KG1 (cell line): ENCODE measurements around the gene PDLIM3.
"Not testable (repeated sequence)": the region's sequence is repeated elsewhere in the genome, so short reads cannot be mapped to it uniquely, and the experiment has no call there.

Experiments used
- DNase-seq: peaks from one replicate; lab custom pipeline; 2025; lab: John Stamatoyannopoulos, UW

The PDLIM3 gene

DNA sequence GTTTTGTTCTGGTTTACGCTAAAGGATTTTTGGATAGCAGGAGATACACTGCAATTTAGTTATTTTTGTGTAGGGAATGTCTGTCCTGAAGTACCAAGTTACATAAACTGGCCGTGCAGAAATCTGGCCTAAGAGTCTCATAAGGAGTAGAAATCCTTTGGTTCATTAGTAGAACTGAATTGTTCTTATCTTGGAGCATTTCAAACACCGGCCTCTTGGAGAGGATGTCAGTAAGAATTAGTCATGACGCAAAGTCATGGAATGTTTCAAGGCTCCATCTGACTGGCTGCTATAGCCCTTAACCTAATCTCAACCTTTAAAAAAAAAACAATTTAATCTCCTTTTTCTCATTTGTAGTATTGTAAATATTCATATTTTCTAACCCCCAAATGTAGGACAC is 15.2 kb downstream of the PDLIM3 start:
- no peak for DNase-seq

GRCh38 chr4:185518494-185518893 is 16.8 kb downstream of the PDLIM3 start:
- DNase-seq = no peak

DNA sequence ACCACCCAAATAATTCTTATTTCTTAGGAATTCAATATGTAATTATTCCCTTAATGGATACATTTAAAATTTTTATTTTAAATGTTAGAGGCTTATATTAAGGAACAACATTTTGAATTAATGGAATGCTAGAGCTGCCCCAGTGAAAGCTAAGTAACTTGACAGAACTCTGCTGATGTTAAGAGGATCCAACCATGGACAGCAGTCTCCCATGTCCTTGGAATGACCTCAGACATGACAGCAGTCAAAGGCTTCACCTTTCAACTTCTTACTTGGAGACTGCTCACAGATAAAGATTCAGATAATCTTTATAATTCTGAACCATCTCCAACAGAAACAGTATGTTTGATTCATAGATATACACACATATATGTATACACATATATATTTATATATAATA is 17.2 kb downstream of the PDLIM3 start:
- no peak for DNase-seq

DNA sequence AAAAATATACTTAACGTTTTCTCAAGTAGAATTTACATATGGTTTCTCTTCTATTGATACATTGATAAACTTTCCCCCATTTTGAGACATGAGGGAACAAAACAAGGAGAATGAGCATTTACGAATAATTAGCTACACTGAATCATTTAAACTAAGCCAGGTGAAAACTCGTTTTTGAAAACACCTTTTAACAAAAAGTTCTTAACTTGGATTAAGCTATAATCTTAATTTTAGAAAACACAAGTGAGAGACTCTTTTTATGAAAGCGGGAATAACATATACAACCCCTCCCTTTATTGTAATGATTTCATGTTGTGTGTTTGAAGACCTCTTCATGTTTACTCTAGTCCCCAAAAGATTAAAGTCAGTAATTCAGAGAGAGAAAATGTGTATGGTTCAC is 20.1 kb downstream of the PDLIM3 start:
- no peak for DNase-seq

GRCh38 chr4:185514182-185514697 is 21.1 kb downstream of the PDLIM3 start:
- no peak for DNase-seq

- DNase-seq = no peak
Observed at GRCh38 chr4:185513489-185514181, 21.7 kb downstream of the PDLIM3 start.

DNA sequence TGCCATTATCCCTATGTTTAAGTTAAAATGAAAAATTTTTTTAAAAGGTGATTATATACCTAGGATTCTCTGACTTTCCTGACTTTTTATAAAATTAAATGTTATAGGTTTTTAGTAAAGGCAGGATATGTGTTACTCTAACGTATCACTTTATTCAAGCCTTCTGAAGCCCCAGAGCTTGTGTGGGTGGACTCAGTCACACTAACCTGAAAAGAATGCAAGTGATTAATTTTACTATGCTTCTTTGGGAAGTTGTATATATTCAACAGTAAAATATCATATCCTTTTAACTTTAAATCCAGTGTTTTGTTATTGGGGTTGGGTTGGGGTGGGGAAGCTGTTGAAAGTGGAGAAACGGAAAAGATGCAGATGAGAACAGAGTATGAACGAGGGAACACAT is 22.8 kb downstream of the PDLIM3 start:
- no peak for DNase-seq

DNA sequence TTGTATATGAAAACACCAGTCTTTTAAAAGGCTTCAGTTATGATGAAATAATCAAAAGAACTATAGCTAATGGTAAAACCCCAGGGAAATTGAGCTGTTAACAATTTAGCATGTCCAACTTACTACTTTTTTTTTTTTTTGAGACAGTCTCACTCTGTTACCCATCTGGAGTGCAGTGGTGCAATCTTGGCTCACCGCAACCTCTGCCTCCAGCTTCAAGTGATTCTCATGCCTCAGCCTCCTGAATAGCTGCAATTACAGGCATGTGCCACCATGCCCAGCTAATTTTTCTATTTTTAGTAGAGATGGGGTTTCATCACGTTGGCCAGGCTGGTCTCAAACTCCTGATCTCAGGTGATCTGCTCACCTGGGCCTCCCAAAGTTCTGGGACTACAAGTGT is 24.1 kb downstream of the PDLIM3 start:
- DNase-seq = not testable (repeated sequence)

DNA sequence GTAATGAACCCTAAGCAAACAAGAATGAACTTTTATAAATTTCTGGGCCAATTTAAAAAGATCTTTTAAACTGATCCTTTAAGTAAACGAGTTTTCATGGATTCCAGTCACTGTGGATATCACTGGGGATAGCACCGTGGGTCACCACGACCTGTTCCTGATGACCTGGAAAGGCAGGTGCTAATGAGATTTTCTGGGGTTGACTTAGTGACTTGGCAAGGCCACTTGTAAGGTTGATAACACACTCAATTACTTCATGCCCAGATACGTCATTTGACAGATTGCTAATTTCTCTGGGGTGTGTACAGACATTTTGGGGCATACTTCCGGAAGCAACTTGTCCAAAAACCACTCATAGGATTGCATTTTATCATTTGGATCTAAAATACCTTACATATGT is 24.5 kb downstream of the PDLIM3 start:
- DNase-seq = no peak

DNA sequence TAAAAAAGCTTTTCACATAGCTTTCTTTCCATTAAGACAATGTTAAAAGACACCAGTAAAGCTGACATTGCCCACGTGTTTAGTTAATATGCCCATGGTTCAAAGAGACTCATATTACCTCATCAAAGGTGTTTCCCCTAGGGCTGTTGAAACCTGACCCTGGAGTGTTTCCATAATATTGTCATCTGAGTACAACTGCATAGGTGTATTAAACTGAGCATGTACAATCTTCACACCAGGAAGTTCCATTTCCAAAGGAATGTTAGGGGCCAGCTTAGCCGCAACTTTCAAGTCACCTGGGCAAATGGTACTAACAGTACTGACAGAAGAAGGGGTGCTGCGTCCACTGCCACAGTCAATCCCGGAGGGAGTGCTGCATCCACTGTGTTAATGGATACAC is 27.1 kb downstream of the PDLIM3 start:
- no peak for DNase-seq

GRCh38 chr4:185506422-185506821 is 28.9 kb downstream of the PDLIM3 start:
- no peak for DNase-seq

DNA sequence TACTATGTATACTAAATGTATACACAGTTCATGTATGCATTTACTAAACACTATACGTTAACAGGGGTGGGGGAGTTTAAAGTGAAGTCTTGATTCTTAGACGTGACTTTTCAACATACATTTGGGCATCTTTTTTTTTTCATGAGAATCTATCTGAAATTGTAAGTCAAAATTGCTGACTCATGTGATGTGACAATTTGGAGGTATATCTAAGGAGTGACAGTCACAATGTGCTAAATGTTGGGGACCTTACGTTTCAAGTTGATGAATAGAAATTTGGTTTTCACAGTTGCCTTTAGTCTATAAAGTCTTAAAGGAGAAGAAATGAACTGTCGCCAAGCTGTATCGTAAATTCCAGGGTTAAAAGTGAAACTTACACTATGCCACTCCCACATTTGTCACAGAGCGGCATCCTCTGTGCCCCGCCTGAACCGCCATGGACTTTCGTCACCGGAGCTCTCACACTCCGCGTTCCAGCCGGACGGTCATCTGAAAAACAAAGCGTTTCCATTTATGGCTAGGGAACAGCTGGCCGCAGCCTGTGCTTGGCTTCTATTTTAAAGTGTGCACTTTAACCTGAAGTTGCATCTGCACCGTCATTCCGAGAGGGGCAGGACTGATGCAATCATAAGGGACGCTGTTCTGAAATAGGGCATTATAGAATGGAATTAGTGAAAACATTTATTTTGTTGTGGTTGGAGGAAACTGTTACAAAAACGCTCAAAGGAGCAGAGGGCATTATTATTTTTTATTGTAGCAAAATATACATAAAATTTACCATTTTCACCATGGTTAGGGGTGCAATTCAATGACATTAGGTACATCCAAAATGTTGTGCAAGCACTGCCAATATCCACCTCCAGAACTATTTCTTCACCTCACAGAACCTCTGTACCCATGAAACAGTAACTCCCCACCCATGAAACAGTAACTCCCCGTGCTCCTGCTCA is 30.9 kb downstream of the PDLIM3 start:
- no peak for DNase-seq

- DNase-seq = no peak
Observed at GRCh38 chr4:185502386-185502785, 32.9 kb downstream of the PDLIM3 start.

DNA sequence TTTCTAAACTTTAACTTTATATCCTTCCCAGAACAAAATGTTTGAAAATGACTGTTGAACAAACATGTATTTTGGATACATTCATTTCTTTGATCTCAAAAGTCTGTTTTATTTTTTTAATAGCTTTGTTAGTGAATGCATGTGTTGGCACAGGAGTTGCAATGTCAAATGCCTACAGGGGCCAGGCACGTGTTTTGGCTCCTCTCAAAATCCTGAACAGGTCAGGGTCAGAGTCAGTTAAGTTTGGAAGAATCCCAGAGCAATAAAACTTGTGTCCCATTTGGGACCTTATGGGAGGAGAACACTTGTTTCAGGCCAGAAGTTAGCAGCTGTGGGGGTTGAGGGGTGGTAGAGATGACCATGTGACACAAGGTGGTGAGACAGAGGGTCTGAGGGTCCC is 34.7 kb downstream of the PDLIM3 start:
- no peak for DNase-seq

DNA sequence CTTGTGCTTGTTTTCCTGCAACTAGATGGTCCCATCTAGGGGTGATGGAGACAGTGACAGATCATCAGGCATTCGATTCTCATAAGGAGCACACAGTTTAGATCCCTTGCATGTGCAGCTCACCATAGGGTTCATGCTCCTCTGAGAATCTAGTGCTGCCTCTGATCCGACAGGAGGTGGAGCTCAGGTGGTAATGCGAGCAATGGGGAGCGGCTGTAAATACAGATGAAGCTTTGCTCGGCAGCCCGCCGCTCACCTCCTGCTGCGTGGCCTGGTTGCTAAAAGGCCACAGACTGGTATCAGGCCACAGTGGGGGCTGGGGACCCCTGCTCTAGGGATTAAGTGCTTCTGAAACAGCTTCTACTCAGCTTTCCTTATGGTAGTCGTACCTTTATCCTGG is 35.3 kb downstream of the PDLIM3 start:
- DNase-seq = no peak

DNA sequence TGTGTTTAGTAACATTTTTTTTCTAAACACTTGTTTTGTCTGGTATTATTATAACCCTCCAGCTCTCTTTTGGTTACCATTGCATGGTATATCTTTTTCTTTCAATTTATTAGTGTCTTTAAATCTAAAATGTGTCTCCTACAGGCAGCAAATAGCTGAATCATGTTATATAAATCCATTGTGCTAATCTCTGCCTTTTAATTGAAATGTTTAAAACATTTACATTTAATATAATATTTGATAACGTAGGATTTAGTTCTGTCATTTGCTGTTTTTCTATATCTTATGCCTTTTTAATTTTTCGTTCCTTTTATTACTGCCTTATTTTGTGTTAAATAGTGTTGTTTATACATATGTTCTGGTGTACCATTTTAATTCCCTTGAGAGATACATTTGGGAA is 46.7 kb downstream of the PDLIM3 start:
- DNase-seq = no peak

- DNase-seq = no peak
Observed at GRCh38 chr4:185481401-185481800, 53.9 kb downstream of the PDLIM3 start.

DNA sequence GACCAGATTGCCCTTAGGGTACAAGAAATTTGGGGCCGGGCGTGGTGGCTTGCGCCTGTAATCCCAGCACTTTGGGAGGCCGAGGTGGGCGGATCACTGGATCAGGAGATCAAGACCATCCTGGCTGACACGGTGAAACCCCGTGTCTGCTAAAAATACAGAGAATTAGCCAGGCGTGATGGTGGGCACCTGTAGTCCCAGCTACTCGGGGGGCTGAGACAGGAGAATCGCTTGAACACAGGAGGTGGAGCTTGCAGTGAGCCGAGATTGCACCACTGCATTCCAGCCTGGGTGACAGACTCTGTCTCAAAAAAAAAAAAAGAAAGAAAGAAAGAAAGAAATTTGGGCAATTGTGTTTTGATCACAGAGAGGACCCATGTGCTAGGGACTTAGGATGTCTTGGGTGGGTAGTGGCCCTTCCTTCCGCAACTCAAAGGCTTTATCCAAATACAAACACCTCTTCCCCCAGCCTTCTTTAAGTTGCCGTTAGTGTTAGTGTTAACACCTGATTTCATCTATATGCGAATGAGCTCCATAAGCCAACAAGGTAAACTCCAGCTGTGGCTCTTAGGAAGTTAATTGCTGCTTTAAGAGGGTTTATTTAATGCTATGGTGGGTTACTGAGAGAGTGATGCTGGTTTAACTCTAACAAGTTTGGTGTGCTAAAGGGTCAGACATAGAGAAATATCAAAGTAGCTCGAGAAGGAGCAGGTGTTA is 55.1 kb downstream of the PDLIM3 start:
- DNase-seq = no peak

DNA sequence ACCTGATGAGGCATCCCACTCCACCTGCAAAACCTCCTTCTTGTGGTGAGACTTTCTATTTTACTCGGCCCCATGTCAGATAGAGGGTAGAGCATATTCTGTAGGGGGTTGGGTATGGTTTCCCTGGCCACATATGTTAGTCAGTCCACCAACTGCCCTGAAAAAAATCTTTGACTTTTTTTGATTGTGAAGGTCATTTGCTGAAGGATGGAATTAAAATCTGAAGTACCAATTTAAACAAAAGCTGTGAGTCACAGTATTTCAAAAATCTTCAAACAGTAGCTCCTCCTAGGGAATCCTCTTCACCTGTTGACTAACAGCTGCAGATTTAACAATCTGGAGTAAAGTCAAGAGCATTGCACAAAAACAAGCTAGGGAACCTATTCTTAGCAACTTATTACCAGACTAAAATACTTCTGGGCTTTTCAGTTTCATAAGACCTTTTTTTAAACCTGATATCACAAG is 55.8 kb downstream of the PDLIM3 start:
- no peak for DNase-seq

DNA sequence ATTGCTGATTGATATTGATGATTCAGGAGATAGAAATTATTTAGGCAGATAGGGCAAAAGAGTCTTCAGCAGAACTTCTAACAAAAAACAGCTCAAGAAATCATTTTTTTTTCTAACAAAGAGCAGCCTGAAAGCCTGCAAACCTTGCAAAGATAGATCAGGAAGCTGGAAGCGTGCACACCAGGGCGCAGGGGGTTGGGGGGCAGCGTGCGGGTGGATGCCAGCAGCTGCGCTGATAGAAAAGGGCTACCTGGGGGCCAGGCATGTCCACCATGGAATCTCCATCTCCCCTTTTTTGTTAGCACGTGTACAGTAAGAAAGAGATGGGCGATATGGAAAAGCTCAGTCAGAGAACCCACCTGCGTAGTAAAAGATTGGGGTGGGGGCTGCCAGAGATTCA is 62.1 kb downstream of the PDLIM3 start:
- no peak for DNase-seq

- DNase-seq = no peak
Observed at GRCh38 chr4:185472103-185472542, 63.2 kb downstream of the PDLIM3 start.
